ENCODE data around the gene CHCHD3. TPM values are rescaled to one million over a fixed set of nuclear protein-coding genes. Genes with fewer than 3 reads are reported as not detected.

CHCHD3 gene
- total RNA-seq, 4 donors from 2014 or later = 33.9 to 37.2 (median 35.8) TPM

DNA sequence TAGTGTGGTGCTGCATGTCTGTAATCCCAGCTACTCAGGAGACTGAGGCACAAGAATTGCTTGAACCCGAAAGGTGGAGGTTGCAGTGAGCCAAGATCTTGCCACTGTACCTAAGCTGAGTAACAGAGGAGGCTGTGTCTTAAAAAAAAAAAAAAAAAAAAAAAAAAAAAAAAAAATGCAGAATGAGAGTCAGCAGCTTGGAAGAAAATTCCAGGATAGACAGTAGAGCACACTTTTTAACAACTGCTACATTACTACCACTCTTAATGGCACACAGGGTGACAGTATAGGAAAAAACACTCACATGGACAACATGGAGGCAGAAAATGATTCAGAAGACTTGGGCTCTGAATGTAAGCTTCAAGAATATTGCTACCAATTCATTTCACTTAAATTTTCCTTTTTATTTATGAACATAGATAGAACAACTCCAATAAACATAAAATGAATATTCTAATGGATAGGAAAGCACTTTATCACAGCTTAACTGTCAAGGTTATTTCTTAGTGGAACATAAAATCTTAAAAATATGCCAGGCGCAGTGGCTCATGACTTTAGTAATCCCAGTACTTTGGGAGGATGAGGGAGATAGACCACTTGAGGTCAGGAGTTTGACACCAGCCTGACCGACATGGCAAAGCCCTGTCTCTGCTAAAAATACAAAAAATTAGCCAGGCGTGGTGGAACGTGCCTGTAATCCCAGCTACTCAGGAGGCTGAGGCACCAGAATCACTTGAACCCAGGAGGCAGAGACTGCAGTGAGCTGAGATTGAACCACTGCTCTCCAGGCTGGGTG is 31.5 kb downstream of the CHCHD3 start:
- 90% methylated on average over 5 of the region's 5 CpGs for WGBS
- Histone ChIP-seq H3K4me1 (peaks cover 34% of the 10 kb centered on the region), H3K27me3 (no peaks in the 10 kb centered on the region), H3K9me3 (no peaks in the 10 kb centered on the region), H3K4me3 (no peak overlapping the region), H3K36me3 (peaks cover 3% of the 10 kb centered on the region), H3K27ac (no peak overlapping the region)
- no peak for TF ChIP-seq EP300 (IDR thresholded peaks at IDR 0.05)
- no peak for TF ChIP-seq POLR2AphosphoS5 (IDR thresholded peaks at IDR 0.05)
- TF ChIP-seq POLR2A (IDR thresholded peaks at IDR 0.05) = no peak
- TF ChIP-seq, protein P1, sequence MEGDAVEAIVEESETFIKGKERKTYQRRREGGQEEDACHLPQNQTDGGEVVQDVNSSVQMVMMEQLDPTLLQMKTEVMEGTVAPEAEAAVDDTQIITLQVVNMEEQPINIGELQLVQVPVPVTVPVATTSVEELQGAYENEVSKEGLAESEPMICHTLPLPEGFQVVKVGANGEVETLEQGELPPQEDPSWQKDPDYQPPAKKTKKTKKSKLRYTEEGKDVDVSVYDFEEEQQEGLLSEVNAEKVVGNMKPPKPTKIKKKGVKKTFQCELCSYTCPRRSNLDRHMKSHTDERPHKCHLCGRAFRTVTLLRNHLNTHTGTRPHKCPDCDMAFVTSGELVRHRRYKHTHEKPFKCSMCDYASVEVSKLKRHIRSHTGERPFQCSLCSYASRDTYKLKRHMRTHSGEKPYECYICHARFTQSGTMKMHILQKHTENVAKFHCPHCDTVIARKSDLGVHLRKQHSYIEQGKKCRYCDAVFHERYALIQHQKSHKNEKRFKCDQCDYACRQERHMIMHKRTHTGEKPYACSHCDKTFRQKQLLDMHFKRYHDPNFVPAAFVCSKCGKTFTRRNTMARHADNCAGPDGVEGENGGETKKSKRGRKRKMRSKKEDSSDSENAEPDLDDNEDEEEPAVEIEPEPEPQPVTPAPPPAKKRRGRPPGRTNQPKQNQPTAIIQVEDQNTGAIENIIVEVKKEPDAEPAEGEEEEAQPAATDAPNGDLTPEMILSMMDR (IDR thresholded peaks at IDR 0.05) = no peak
- no peak for DNase-seq (ENCODE audit: low spot score in 2 of 2)

DNA sequence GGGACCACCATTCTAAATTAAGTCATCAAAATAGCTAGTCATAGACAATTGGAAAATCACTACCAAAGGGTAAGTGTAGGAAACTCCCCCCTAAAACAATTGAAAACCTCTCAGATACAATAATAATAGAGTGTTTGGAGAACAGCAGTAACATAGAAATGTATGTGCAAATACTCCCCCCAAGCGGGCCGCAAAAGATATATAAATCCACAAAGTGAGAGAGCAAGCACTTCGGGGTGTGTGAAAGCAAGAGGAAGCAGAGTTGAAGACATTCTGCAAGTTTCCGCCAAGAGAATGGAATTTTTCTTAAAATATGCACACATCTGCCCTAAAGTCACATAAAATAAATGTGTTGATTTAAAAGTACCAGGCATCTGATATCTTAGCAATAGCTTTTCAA is 33.3 kb downstream of the CHCHD3 start:
- Histone ChIP-seq H3K9me3 (no peaks in the 10 kb centered on the region), H3K27me3 (no peaks in the 10 kb centered on the region), H3K4me1 (peaks cover 26% of the 10 kb centered on the region), H3K4me3 (no peak overlapping the region), H3K36me3 (peaks cover 3% of the 10 kb centered on the region), H3K27ac (no peak overlapping the region)
- DNase-seq (ENCODE audit: low spot score in 2 of 2) = no peak
- no peak for TF ChIP-seq POLR2A (IDR thresholded peaks at IDR 0.05)
- no peak for TF ChIP-seq EP300 (IDR thresholded peaks at IDR 0.05)
- TF ChIP-seq POLR2AphosphoS5 (IDR thresholded peaks at IDR 0.05) = no peak
- TF ChIP-seq, protein P1 (IDR thresholded peaks at IDR 0.05) = no peak
- WGBS = 76% methylated on average over 4 of the region's 4 CpGs

DNA sequence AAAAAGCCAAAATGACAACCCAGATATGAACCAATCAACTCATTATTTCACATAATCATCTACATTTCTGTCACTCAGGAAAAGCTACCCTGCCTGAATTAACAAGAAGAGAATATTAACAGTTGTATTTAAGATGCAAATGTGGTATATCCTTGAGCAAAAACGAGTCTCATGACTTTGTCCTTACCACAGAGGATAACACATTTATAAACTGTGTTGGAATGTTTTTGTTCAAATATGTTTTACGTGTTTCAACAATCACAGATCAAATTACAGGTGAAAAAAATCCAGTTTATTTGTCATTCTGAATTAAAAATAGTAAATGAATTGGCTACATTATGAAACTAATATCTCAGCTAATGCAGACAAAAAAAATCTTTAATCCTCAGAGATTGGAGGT is 34.6 kb downstream of the CHCHD3 start:
- H3K27ac ChIP-seq = no peak overlapping the region
- WGBS = 71% methylated on average over 2 of the region's 2 CpGs
- peaks cover 3% of the 10 kb centered on the region for H3K36me3 ChIP-seq
- TF ChIP-seq POLR2A (IDR thresholded peaks at IDR 0.05) (no peak), POLR2AphosphoS5 (IDR thresholded peaks at IDR 0.05) (no peak), EP300 (IDR thresholded peaks at IDR 0.05) (no peak)
- TF ChIP-seq, protein P1 (IDR thresholded peaks at IDR 0.05) = no peak
- no peaks in the 10 kb centered on the region for H3K27me3 ChIP-seq
- DNase-seq (ENCODE audit: low spot score in 2 of 2) = no peak
- H3K9me3 ChIP-seq = no peaks in the 10 kb centered on the region
- no peak overlapping the region for H3K4me3 ChIP-seq
- peaks cover 15% of the 10 kb centered on the region for H3K4me1 ChIP-seq

DNA sequence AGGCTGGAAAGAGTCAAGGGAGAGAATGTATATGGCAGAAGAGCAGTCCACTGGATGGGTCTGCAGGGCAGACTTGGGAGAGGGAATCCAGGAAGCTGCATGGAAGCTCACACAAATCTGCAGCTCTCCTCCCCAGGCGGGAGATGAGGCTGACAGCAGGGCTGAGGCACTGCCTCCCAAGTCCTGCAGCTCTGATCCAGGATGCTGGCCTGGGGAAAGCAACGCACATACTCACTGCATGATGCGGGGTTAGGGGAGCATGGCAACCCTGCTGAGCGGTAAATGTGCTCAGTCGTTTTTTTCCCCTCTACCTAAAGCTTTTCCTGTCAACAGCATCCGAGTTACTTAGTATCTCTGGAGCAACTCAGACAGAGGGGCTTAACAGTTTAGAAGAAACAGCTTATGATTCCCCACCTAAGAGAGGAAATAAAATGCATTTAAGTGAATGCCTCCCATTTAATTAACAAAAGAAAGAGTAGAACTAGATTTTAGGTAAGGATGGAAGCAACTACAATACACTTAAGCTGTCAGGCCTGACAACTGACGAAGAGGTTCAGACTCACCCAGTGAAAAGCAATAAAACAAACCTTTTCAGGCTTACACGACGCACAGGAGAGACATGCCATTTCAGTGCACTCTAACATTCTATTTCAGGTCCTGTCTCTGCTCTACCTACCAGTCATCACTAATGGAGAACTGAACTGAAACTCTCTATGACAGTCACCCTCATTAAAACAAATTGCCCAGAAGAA is 37.0 kb downstream of the CHCHD3 start:
- H3K36me3 ChIP-seq = peaks cover 3% of the 10 kb centered on the region
- no peak overlapping the region for H3K27ac ChIP-seq
- no peak for DNase-seq (ENCODE audit: low spot score in 2 of 2)
- H3K4me1 ChIP-seq = no peaks in the 10 kb centered on the region
- no peaks in the 10 kb centered on the region for H3K27me3 ChIP-seq
- H3K9me3 ChIP-seq = no peaks in the 10 kb centered on the region
- 94% methylated on average over 9 of the region's 9 CpGs for WGBS
- TF ChIP-seq POLR2A (IDR thresholded peaks at IDR 0.05) (no peak), POLR2AphosphoS5 (IDR thresholded peaks at IDR 0.05) (no peak), EP300 (IDR thresholded peaks at IDR 0.05) (no peak)
- TF ChIP-seq, protein P1 (IDR thresholded peaks at IDR 0.05) = no peak
- no peak overlapping the region for H3K4me3 ChIP-seq

DNA sequence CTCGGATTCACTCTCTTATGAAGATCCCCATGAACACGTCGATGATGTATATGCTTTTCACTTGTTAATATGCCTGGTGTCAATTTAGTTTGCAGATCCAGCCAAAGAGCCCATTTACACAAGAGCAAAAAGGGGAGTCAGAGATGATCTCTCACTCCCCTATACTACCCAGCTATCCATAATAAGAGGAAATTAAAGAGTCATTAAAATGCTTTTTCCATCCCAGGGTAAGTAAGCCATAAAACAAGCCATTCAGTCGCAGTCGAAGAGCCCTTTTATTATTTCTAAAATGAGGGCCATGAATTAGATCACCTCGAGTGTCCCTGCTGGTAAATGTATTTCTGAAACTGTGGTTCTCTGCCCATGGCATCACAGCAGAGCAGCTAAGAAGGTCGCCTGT is 41.2 kb downstream of the CHCHD3 start:
- no peak for DNase-seq (ENCODE audit: low spot score in 2 of 2)
- WGBS = 92% methylated on average over 7 of the region's 7 CpGs
- Histone ChIP-seq H3K36me3 (peaks cover 2% of the 10 kb centered on the region), H3K9me3 (no peaks in the 10 kb centered on the region), H3K4me3 (no peak overlapping the region), H3K27ac (no peak overlapping the region), H3K27me3 (no peaks in the 10 kb centered on the region), H3K4me1 (no peaks in the 10 kb centered on the region)
- TF ChIP-seq, protein P1 (IDR thresholded peaks at IDR 0.05) = no peak
- no peak for TF ChIP-seq POLR2AphosphoS5 (IDR thresholded peaks at IDR 0.05)
- no peak for TF ChIP-seq EP300 (IDR thresholded peaks at IDR 0.05)
- TF ChIP-seq POLR2A (IDR thresholded peaks at IDR 0.05) = no peak
